ENCODE data around the gene STK10.

STK10 gene

GRCh38 chr5:172078726-172079345 is 109.2 kb downstream of the STK10 start:
- H3K36me3 ChIP-seq (ENCODE audit: control insufficient read depth, insufficient read depth, low read length): peaks cover 3% of the 10 kb centered on the region
- no peak overlapping the region for H3K27ac ChIP-seq (ENCODE audit: low read depth, low read length)

DNA sequence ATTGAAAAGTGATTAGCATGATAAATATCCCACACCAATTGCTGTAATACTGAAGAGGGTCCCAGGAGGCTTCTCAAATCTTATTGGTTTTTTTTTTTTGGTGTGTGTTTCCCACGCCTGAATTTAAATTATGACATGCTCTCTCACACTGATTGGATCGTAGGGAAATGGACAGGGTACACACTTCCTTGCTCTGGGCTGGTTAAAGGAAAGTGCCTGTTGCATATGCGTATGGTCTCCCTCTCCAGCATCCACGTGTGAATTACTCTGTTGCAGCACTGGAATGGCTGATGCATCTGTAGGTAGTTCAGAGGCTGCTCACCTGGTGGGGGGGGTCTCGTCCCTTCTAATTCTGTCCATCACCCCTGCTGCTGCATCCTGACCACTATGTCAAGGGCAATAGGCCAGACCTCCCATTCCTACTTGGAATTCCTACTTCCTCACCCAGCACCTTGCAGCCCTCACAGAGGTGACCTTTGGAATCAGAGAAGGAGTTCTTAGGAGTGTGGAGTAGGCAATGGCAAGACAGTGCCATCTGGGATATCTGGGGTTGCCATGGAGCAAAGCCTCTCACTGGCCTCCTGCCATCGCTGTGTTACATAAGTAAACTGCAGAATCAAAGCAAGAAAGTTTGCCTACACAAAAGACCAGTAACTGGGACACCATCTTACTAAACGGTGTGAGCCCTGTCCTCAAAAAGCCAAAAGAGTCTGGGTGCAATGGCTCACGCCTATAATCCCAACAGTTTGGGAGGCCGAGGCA is 110.2 kb downstream of the STK10 start:
- H3K36me3 ChIP-seq (ENCODE audit: control insufficient read depth, insufficient read depth, low read length): peaks cover 3% of the 10 kb centered on the region
- no peak overlapping the region for H3K9ac ChIP-seq (ENCODE audit: low read length)
- no peaks in the 10 kb centered on the region for H3K27me3 ChIP-seq (ENCODE audit: control insufficient read depth, insufficient read depth, low read length)
- H3K4me3 ChIP-seq (ENCODE audit: low read length): no peak overlapping the region
- H3K4me1 ChIP-seq (ENCODE audit: control insufficient read depth, insufficient read depth, low read length): no peaks in the 10 kb centered on the region
- no peak overlapping the region for H3K27ac ChIP-seq (ENCODE audit: low read depth, low read length)

More at GRCh38 chr5:172078726-172079345, 109.2 kb downstream of the STK10 start:
- H3K27me3 ChIP-seq (ENCODE audit: control insufficient read depth, insufficient read depth, low read length): no peaks in the 10 kb centered on the region
- no peak overlapping the region for H3K4me3 ChIP-seq (ENCODE audit: low read length)
- no peaks in the 10 kb centered on the region for H3K4me1 ChIP-seq (ENCODE audit: control insufficient read depth, insufficient read depth, low read length)
- no peak overlapping the region for H3K9ac ChIP-seq (ENCODE audit: low read length)

- no peak overlapping the region for H3K4me3 ChIP-seq (ENCODE audit: low read length)
- peaks cover 3% of the 10 kb centered on the region for H3K36me3 ChIP-seq (ENCODE audit: control insufficient read depth, insufficient read depth, low read length)
Measured at GRCh38 chr5:172076761-172077244, 111.2 kb downstream of the STK10 start.

GRCh38 chr5:172075656-172076055 is 112.4 kb downstream of the STK10 start:
- Histone ChIP-seq H3K27me3 (ENCODE audit: control insufficient read depth, insufficient read depth, low read length) (no peaks in the 10 kb centered on the region), H3K4me1 (ENCODE audit: control insufficient read depth, insufficient read depth, low read length) (no peaks in the 10 kb centered on the region), H3K27ac (ENCODE audit: low read depth, low read length) (no peak overlapping the region), H3K9ac (ENCODE audit: low read length) (no peak overlapping the region), H3K4me3 (ENCODE audit: low read length) (no peak overlapping the region), H3K36me3 (ENCODE audit: control insufficient read depth, insufficient read depth, low read length) (peaks cover 2% of the 10 kb centered on the region)

More at GRCh38 chr5:172076761-172077244, 111.2 kb downstream of the STK10 start:
- Histone ChIP-seq H3K4me1 (ENCODE audit: control insufficient read depth, insufficient read depth, low read length) (no peaks in the 10 kb centered on the region), H3K27me3 (ENCODE audit: control insufficient read depth, insufficient read depth, low read length) (no peaks in the 10 kb centered on the region), H3K27ac (ENCODE audit: low read depth, low read length) (no peak overlapping the region), H3K9ac (ENCODE audit: low read length) (no peak overlapping the region)

GRCh38 chr5:172074896-172075295 is 113.1 kb downstream of the STK10 start:
- no peak overlapping the region for H3K4me3 ChIP-seq (ENCODE audit: low read length)
- no peaks in the 10 kb centered on the region for H3K27me3 ChIP-seq (ENCODE audit: control insufficient read depth, insufficient read depth, low read length)
- no peaks in the 10 kb centered on the region for H3K4me1 ChIP-seq (ENCODE audit: control insufficient read depth, insufficient read depth, low read length)
- H3K9ac ChIP-seq (ENCODE audit: low read length): no peak overlapping the region
- H3K36me3 ChIP-seq (ENCODE audit: control insufficient read depth, insufficient read depth, low read length): no peaks in the 10 kb centered on the region
- no peak overlapping the region for H3K27ac ChIP-seq (ENCODE audit: low read depth, low read length)

- Histone ChIP-seq H3K9ac (ENCODE audit: low read length) (no peak overlapping the region), H3K36me3 (ENCODE audit: control insufficient read depth, insufficient read depth, low read length) (no peaks in the 10 kb centered on the region), H3K4me1 (ENCODE audit: control insufficient read depth, insufficient read depth, low read length) (no peaks in the 10 kb centered on the region), H3K27me3 (ENCODE audit: control insufficient read depth, insufficient read depth, low read length) (no peaks in the 10 kb centered on the region), H3K4me3 (ENCODE audit: low read length) (no peak overlapping the region), H3K27ac (ENCODE audit: low read depth, low read length) (no peak overlapping the region)
Measured at GRCh38 chr5:172071309-172071875, 116.6 kb downstream of the STK10 start.

GRCh38 chr5:172065431-172066065 is 122.5 kb downstream of the STK10 start:
- Histone ChIP-seq H3K36me3 (ENCODE audit: control insufficient read depth, insufficient read depth, low read length) (peaks cover 11% of the 10 kb centered on the region), H3K4me3 (ENCODE audit: low read length) (no peak overlapping the region), H3K27ac (ENCODE audit: low read depth, low read length) (peak overlapping the region; percentile 59), H3K9ac (ENCODE audit: low read length) (no peak overlapping the region), H3K27me3 (ENCODE audit: control insufficient read depth, insufficient read depth, low read length) (no peaks in the 10 kb centered on the region), H3K4me1 (ENCODE audit: control insufficient read depth, insufficient read depth, low read length) (peaks cover 6% of the 10 kb centered on the region)

DNA sequence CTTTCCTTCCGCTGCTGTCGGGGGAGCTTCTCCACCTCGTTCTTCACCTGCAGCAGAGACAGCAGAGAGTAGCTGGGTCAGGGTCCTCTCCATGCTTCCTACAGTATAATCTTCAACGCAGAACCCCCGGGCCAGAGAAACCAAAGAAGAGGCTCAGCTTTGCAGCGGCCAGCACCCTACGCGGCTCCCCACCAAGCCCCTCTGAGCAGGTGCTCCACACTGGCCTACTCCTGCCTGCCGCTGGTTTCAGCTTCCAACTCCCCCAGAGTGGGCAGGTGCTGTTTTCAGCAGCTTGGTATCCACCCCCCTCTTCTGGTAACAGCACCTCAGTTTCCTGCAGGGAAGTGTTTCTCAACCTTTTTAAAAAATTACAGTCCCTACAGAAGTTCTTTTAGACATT is 123.3 kb downstream of the STK10 start:
- Histone ChIP-seq H3K4me3 (ENCODE audit: low read length) (no peak overlapping the region), H3K9ac (ENCODE audit: low read length) (no peak overlapping the region), H3K27ac (ENCODE audit: low read depth, low read length) (no peak overlapping the region), H3K4me1 (ENCODE audit: control insufficient read depth, insufficient read depth, low read length) (peaks cover 6% of the 10 kb centered on the region), H3K27me3 (ENCODE audit: control insufficient read depth, insufficient read depth, low read length) (no peaks in the 10 kb centered on the region), H3K36me3 (ENCODE audit: control insufficient read depth, insufficient read depth, low read length) (peaks cover 13% of the 10 kb centered on the region)

- H3K27ac ChIP-seq (ENCODE audit: low read depth, low read length): no peak overlapping the region
- no peak overlapping the region for H3K4me3 ChIP-seq (ENCODE audit: low read length)
- H3K9ac ChIP-seq (ENCODE audit: low read length): no peak overlapping the region
- H3K36me3 ChIP-seq (ENCODE audit: control insufficient read depth, insufficient read depth, low read length): peaks cover 15% of the 10 kb centered on the region
- H3K27me3 ChIP-seq (ENCODE audit: control insufficient read depth, insufficient read depth, low read length): no peaks in the 10 kb centered on the region
- peaks cover 6% of the 10 kb centered on the region for H3K4me1 ChIP-seq (ENCODE audit: control insufficient read depth, insufficient read depth, low read length)
Measured at GRCh38 chr5:172064358-172064757, 123.7 kb downstream of the STK10 start.

- Histone ChIP-seq H3K27ac (ENCODE audit: low read depth, low read length) (no peak overlapping the region), H3K27me3 (ENCODE audit: control insufficient read depth, insufficient read depth, low read length) (no peaks in the 10 kb centered on the region), H3K36me3 (ENCODE audit: control insufficient read depth, insufficient read depth, low read length) (peaks cover 15% of the 10 kb centered on the region), H3K9ac (ENCODE audit: low read length) (no peak overlapping the region), H3K4me1 (ENCODE audit: control insufficient read depth, insufficient read depth, low read length) (peaks cover 6% of the 10 kb centered on the region), H3K4me3 (ENCODE audit: low read length) (no peak overlapping the region)
Measured at GRCh38 chr5:172063463-172064235, 124.4 kb downstream of the STK10 start.

GRCh38 chr5:172059661-172060100 is 128.3 kb downstream of the STK10 start:
- peaks cover 15% of the 10 kb centered on the region for H3K36me3 ChIP-seq (ENCODE audit: control insufficient read depth, insufficient read depth, low read length)
- no peak overlapping the region for H3K27ac ChIP-seq (ENCODE audit: low read depth, low read length)
- H3K27me3 ChIP-seq (ENCODE audit: control insufficient read depth, insufficient read depth, low read length): no peaks in the 10 kb centered on the region
- H3K9ac ChIP-seq (ENCODE audit: low read length): no peak overlapping the region
- no peaks in the 10 kb centered on the region for H3K4me1 ChIP-seq (ENCODE audit: control insufficient read depth, insufficient read depth, low read length)
- no peak overlapping the region for H3K4me3 ChIP-seq (ENCODE audit: low read length)

GRCh38 chr5:172058088-172058487 is 129.9 kb downstream of the STK10 start:
- H3K4me1 ChIP-seq (ENCODE audit: control insufficient read depth, insufficient read depth, low read length): no peaks in the 10 kb centered on the region
- H3K4me3 ChIP-seq (ENCODE audit: low read length): no peak overlapping the region
- no peak overlapping the region for H3K9ac ChIP-seq (ENCODE audit: low read length)
- H3K27ac ChIP-seq (ENCODE audit: low read depth, low read length): no peak overlapping the region
- H3K36me3 ChIP-seq (ENCODE audit: control insufficient read depth, insufficient read depth, low read length): peaks cover 12% of the 10 kb centered on the region
- no peaks in the 10 kb centered on the region for H3K27me3 ChIP-seq (ENCODE audit: control insufficient read depth, insufficient read depth, low read length)

Data from rectal smooth muscle tissue (tissue), 1 donor.